Naive B cell (primary cell): ENCODE results near the gene TFF2. TPM values are rescaled to one million over a fixed set of nuclear protein-coding genes. Genes with fewer than 3 reads are reported as not detected.

Source experiments
- ATAC-seq, 2 donors: fragments of 150-1000 bp; cut with Tn5 transposase; 2 replicates each; pipeline ENCODE4 v1.10.0; 2021; ENCODE audit warnings: low read depth in 2 of 2, mild to moderate bottlenecking in 2 of 2, moderate library complexity in 2 of 2
- DNase-seq: peaks from one replicate; pipeline ENCODE4 v3.0.0; 2022
- H3K27ac Mint-ChIP-seq, 6 donors: one replicate each; pipeline ENCODE4 v1.8.0; 2020 to 2022; ENCODE audit warnings: mild to moderate bottlenecking in 6 of 6, mixed read lengths in 6 of 6, moderate library complexity in 5 of 6, inconsistent platforms in 2 of 6
- H3K27me3 Mint-ChIP-seq, 3 donors: one replicate each; pipeline ENCODE4 v1.8.0; 2021 to 2022; ENCODE audit warnings: mixed read lengths in 3 of 3, mild to moderate bottlenecking in 1 of 3
- H3K36me3 Mint-ChIP-seq, 2 donors: one replicate each; pipeline ENCODE4 v1.8.0; 2020 to 2022; ENCODE audit warnings: mixed read lengths in 2 of 2, inconsistent platforms in 1 of 2, mild to moderate bottlenecking in 1 of 2
- H3K4me1 Mint-ChIP-seq, 3 donors: one replicate each; pipeline ENCODE4 v1.8.0; 2020 to 2022; ENCODE audit warnings: mixed read lengths in 3 of 3, inconsistent platforms in 1 of 3, mild to moderate bottlenecking in 1 of 3, moderate library complexity in 1 of 3
- H3K4me3 Mint-ChIP-seq, 8 donors: one replicate each; pipeline ENCODE4 v1.8.0; 2020 to 2022; ENCODE audit warnings: mild to moderate bottlenecking in 8 of 8, mixed read lengths in 8 of 8, moderate library complexity in 8 of 8, inconsistent platforms in 2 of 8
- H3K9me3 Mint-ChIP-seq, 7 donors: one replicate each; pipeline ENCODE4 v1.8.0; 2020 to 2022; ENCODE audit warnings: mixed read lengths in 7 of 7, mild to moderate bottlenecking in 5 of 7, inconsistent platforms in 2 of 7, moderate library complexity in 1 of 7
- polyA plus RNA-seq, 6 donors: library from polyadenylated mRNA; unstranded; fragments of 300-500 nt; fragmentation: Illumina TruSeq; gene quantifications; one replicate each; pipeline ENCODE4 v1.2.3, GENCODE V29; 2021; ENCODE audit warnings: low read depth in 6 of 6

Gene TFF2
- polyA plus RNA-seq, 6 donors from 2014 or later = not detected

DNA sequence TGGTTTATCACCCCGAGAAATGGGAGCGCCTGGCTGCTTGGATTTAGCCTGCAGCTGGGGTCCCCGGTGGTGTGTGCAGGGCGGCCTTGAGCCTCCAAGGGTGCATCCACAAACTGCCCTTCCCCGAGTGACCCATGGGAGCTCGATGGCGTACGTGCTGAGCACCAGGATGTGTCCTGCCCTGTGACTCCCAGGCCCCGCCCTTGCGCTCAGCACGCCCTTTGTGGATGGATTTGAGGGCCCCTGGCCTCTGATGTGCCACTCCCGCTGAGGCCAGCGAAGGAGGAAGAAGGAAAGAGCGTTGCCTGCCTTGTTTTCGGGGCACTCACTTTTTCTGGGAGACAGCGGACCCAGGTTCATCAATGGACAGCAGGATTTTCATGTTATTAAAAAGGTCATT, 33.9 kb downstream of the TFF2 start:
- Mint-ChIP-seq H3K4me3 (no peak overlapping the region), H3K36me3 (no peaks in the 10 kb centered on the region), H3K27me3 (peaks cover 0 to 15% (median 11%) of the 10 kb centered on the region in 3 donors), H3K27ac (peak overlapping the region in 1 of 6 donors; percentile 79), H3K4me1 (peaks cover 15 to 23% (median 16%) of the 10 kb centered on the region in 3 donors), H3K9me3 (no peaks in the 10 kb centered on the region)
- DNase-seq (no peak), ATAC-seq (no peak)

- no peak within 1 kb of the TSS for H3K4me3 Mint-ChIP-seq
- no peaks in the 10 kb centered on the region for H3K36me3 Mint-ChIP-seq
- H3K9me3 Mint-ChIP-seq = no peaks in the 10 kb centered on the region
- no peak for DNase-seq
- H3K27ac Mint-ChIP-seq = peak within 1 kb of the TSS in 1 of 6 donors; percentile 75
- H3K27me3 Mint-ChIP-seq = peaks cover 0 to 6% (median under 1%) of the 10 kb centered on the region in 3 donors
- no peak for ATAC-seq
- peaks cover 11 to 23% (median 14%) of the 10 kb centered on the region in 3 donors for H3K4me1 Mint-ChIP-seq
Measured at GRCh38 chr21:42315296-42315891, 35.4 kb downstream of the TFF2 start, which contains the start of gene TFF3. Gene TFF3 (minus strand): TSS chr21:42315409. CDS start chr21:42315374, 35 bp downstream.

DNA sequence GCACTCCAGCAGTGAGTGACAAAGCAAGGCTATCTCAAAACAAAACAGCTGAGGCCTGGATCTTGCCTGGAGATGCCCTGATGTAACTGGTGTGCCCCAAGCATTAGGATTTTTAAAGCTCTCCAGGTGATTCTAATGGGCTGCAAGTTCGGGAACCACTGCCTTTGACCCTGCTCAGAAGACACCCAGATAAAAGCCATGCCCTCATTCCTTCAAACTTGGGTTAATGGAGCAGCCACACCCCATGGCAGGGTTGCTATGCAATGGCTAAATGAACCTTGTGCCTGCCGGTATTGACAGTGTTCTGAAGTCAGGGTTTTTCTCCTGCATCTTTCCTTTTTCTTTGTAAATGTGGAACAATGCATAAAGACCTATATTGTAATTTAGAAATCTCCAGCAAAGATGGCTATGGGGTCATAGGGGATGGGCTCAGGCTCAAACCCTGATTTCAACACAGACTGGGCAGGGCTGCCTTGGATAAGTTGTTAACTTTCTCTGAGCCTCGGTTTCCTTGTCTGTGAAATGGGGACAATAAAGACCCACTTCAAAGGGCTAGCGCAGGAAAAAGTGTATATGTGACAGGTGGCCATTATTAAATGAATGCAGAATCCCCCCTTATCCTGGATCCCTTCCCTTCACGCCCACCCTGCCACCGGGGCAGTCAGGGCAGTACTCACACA, 36.0 kb downstream of the TFF2 start:
- H3K27me3 Mint-ChIP-seq = peaks cover 0 to 12% (median under 1%) of the 10 kb centered on the region in 3 donors
- ATAC-seq (no peak), DNase-seq (no peak)
- no peaks in the 10 kb centered on the region for H3K9me3 Mint-ChIP-seq
- no peaks in the 10 kb centered on the region for H3K36me3 Mint-ChIP-seq
- peaks cover 10 to 22% (median 18%) of the 10 kb centered on the region in 3 donors for H3K4me1 Mint-ChIP-seq
- H3K4me3 Mint-ChIP-seq = no peak overlapping the region
- H3K27ac Mint-ChIP-seq = no peak overlapping the region

DNA sequence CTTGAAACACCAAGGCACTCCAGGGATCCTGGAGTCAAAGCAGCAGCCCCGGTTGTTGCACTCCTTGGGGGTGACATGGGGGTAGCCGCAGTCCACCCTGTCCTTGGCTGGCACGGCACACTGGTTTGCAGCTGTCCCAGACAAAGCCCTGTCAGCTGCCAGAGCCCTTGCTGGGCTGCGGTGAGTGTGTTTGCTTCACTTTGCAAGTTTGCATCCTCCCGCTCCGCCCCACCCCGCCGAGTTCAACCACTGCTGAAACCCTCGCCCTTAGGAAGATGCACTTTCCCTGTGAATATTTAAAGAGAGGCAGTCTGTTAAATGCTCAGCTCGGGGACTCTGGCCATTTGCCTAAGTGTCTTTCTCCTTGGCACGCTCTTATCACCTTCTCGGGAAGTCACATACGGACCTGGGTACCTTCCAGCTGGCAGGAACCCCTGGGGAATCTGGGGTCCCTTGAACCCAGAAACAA, 37.3 kb downstream of the TFF2 start:
- no peaks in the 10 kb centered on the region for H3K9me3 Mint-ChIP-seq
- no peaks in the 10 kb centered on the region for H3K36me3 Mint-ChIP-seq
- no peak overlapping the region for H3K4me3 Mint-ChIP-seq
- peaks cover 0 to 24% (median 6%) of the 10 kb centered on the region in 3 donors for H3K27me3 Mint-ChIP-seq
- H3K27ac Mint-ChIP-seq = no peak overlapping the region
- peaks cover 2 to 15% (median 12%) of the 10 kb centered on the region in 3 donors for H3K4me1 Mint-ChIP-seq
- ATAC-seq (no peak), DNase-seq (no peak)

GRCh38 chr21:42312626-42313104, 38.1 kb downstream of the TFF2 start:
- Mint-ChIP-seq H3K27ac (no peak overlapping the region), H3K4me1 (peaks cover 0 to 10% (median 7%) of the 10 kb centered on the region in 3 donors), H3K36me3 (no peaks in the 10 kb centered on the region), H3K27me3 (peaks cover 0 to 30% (median 6%) of the 10 kb centered on the region in 3 donors), H3K9me3 (no peaks in the 10 kb centered on the region), H3K4me3 (no peak overlapping the region)
- DNase-seq (no peak), ATAC-seq (no peak)

DNA sequence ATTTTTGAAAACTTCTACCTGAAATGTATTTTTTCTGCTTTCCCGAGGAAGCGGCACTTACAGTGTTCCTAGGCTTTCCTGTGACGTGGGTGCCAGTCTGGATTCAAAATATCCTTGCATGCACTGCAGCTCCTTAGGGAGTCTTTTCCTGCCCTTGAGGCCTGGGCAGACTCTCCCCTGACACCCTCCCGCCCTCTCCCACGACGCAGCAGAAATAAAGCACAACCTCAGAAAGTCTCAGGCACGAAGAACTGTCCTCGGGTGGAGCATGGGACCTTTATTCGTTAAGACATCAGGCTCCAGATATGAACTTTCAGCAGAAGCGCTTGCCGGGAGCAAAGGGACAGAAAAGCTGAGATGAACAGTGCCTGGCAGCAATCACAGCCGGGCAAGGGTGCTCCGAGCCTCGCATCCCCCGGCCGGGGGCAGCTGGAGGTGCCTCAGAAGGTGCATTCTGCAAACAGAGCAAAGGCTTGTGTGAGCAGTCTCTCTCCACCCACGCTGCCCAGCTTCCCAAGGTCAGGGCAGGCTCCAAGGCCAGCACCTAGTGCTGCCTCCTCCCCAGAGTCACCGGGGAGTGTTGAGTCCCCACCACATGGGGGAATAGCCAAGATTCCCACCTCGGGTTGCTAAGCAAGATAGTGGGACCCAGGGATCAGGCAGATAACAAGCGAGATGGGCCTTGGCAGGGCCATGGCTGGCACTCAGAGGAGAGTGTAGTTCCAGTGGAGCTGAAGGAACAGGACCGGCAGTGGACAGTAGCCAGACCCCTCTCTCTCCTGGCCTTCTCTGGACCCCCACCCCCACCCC, 38.8 kb downstream of the TFF2 start:
- Mint-ChIP-seq H3K4me3 (no peak overlapping the region), H3K27me3 (peaks cover 3 to 32% (median 9%) of the 10 kb centered on the region in 3 donors), H3K36me3 (no peaks in the 10 kb centered on the region), H3K9me3 (no peaks in the 10 kb centered on the region), H3K4me1 (peaks cover 0 to 10% (median 5%) of the 10 kb centered on the region in 3 donors), H3K27ac (no peak overlapping the region)
- DNase-seq (no peak), ATAC-seq (no peak)

DNA sequence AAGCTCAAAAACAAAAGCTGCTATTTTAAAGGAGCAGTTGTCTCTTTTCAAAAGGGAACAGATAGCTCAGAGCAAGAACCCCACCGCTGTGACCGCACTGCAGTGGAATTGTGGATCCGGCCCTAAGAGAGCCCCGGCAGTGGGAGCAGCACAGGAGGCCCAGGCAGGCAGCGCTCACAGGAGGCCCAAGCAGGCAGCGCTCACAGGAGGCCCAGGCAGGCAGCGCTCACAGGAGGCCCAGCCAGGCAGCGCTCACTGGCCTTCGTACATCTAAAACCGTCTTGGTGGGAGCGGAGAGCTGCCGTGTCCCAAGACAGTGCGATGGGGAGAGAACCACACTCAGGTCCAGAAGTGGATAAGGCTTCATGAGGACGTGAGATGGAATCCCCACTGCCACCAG, 39.6 kb downstream of the TFF2 start:
- ATAC-seq (no peak), DNase-seq (no peak)
- peaks cover 0 to 10% (median 5%) of the 10 kb centered on the region in 3 donors for H3K4me1 Mint-ChIP-seq
- no peaks in the 10 kb centered on the region for H3K9me3 Mint-ChIP-seq
- H3K4me3 Mint-ChIP-seq = no peak overlapping the region
- H3K27me3 Mint-ChIP-seq = peaks cover 9 to 40% (median 9%) of the 10 kb centered on the region in 3 donors
- no peaks in the 10 kb centered on the region for H3K36me3 Mint-ChIP-seq
- no peak overlapping the region for H3K27ac Mint-ChIP-seq

GRCh38 chr21:42310411-42311001, 40.3 kb downstream of the TFF2 start:
- Mint-ChIP-seq H3K4me1 (peaks cover 0 to 10% (median 5%) of the 10 kb centered on the region in 3 donors), H3K36me3 (no peaks in the 10 kb centered on the region), H3K9me3 (no peaks in the 10 kb centered on the region), H3K27me3 (peaks cover 9 to 46% (median 9%) of the 10 kb centered on the region in 3 donors), H3K27ac (peak overlapping the region in 3 of 6 donors; percentile 51 to 74 (median 52)), H3K4me3 (no peak overlapping the region)
- DNase-seq (no peak), ATAC-seq (no peak)

- Mint-ChIP-seq H3K27me3 (peaks cover 9 to 46% (median 9%) of the 10 kb centered on the region in 3 donors), H3K36me3 (no peaks in the 10 kb centered on the region), H3K9me3 (no peaks in the 10 kb centered on the region), H3K4me1 (peaks cover 0 to 10% (median 5%) of the 10 kb centered on the region in 3 donors), H3K27ac (peak overlapping the region in 2 of 6 donors; percentile 62 to 74), H3K4me3 (peak overlapping the region in 1 of 8 donors; percentile 18)
- peak; percentile 61 for DNase-seq
- ATAC-seq = peak; percentile 72 to 80
Measured at GRCh38 chr21:42309753-42310213, 41.0 kb downstream of the TFF2 start.

- peak overlapping the region in 1 of 8 donors; percentile 18 for H3K4me3 Mint-ChIP-seq
- peaks cover 0 to 10% (median 5%) of the 10 kb centered on the region in 3 donors for H3K4me1 Mint-ChIP-seq
- H3K9me3 Mint-ChIP-seq = no peaks in the 10 kb centered on the region
- peak overlapping the region in 1 of 6 donors; percentile 74 for H3K27ac Mint-ChIP-seq
- H3K36me3 Mint-ChIP-seq = no peaks in the 10 kb centered on the region
- DNase-seq = no peak
- peaks cover 9 to 46% (median 9%) of the 10 kb centered on the region in 3 donors for H3K27me3 Mint-ChIP-seq
- ATAC-seq = no peak
Measured at GRCh38 chr21:42308914-42309752, 41.7 kb downstream of the TFF2 start.

DNA sequence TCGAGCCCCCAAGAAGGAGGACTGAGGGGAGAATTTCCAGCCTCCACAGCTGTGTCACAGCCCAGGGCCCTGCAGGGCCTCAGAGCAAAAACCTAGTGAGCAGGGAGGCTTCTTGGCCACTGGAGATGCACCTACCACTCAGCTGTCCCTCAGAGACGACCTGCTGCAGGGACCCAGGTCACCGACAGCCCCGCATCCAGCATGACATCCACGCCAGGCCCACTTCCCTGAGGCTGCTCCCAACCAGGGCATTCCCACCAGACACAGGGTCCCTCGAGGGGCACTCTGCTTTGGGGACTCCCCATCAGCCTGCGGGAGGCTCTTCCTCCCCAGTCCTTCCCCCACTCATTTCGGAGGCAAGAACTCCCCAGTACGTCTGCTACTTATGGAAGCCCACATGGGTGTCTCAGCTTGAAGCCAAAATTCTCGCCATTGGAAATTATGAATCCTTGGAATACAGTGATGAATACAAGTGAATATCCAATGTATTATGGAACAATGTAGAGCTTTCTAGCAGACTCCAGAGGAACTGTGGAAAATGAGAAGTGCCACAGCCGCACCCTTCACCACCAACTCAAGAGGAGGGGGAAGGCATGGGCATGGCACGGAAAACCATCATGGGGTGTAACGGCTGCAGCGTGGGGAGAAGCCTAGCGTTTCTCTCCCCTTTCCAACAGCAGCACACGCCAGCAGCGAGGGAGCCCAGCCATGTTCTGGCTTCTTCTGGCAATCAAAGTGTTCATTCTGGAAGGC, 42.5 kb downstream of the TFF2 start:
- no peaks in the 10 kb centered on the region for H3K9me3 Mint-ChIP-seq
- H3K4me1 Mint-ChIP-seq = peaks cover 0 to 10% (median 5%) of the 10 kb centered on the region in 3 donors

More for the DNA sequence above, 42.5 kb downstream of the TFF2 start:
- no peak for DNase-seq
- no peak for ATAC-seq
- H3K27ac Mint-ChIP-seq = no peak overlapping the region
- H3K4me3 Mint-ChIP-seq = no peak overlapping the region
- peaks cover 9 to 46% (median 9%) of the 10 kb centered on the region in 3 donors for H3K27me3 Mint-ChIP-seq
- no peaks in the 10 kb centered on the region for H3K36me3 Mint-ChIP-seq
